ENCODE measurements around the gene PDE9A.

GRCh38 chr21:42699196-42699595 is 45.8 kb downstream of the PDE9A start:
- no peak for TF ChIP-seq CTCF (IDR thresholded peaks at IDR 0.05 in 8 of 11, conservative IDR thresholded peaks at IDR 0.05 in 3 of 11)
- no peak for TF ChIP-seq POLR2AphosphoS5 (IDR thresholded peaks at IDR 0.05)
- no peak for TF ChIP-seq POLR2A (IDR thresholded peaks at IDR 0.05)

Measured in spleen (tissue), 7 donors.